Measurements from ENCODE around the gene FAXC.
"Not testable (repeated sequence)": the region's sequence is repeated elsewhere in the genome, so short reads cannot be mapped to it uniquely, and the experiment has no call there.

The FAXC gene

GRCh38 chr6:99347804-99348203 lies 1.7 kb downstream of the FAXC start:
- CTCF ChIA-PET: interaction anchor here (1.0 to 9.7 kb wide), 4 partner anchors 11 to 36 kb away, joined by 3 to 109 read pairs (median 10); no protein-coding TSS in a partner anchor
- H3K4me3 ChIP-seq (ENCODE audit: low read depth, low read length): no peak overlapping the region
- TF ChIP-seq CTCF (IDR thresholded peaks at IDR 0.05; ENCODE audit: insufficient read depth, low read length, missing control alignments): no peak
- no peak for DNase-seq (ENCODE audit: low read depth, low spot score)
- POLR2A ChIA-PET: interaction anchor here (0.6 kb wide), 1 partner anchor 72 kb away, joined by 3 read pairs; no protein-coding TSS in a partner anchor

GRCh38 chr6:99346595-99346994 lies 2.9 kb downstream of the FAXC start:
- no peak overlapping the region for H3K4me3 ChIP-seq (ENCODE audit: low read depth, low read length)
- no peak for TF ChIP-seq CTCF (IDR thresholded peaks at IDR 0.05; ENCODE audit: insufficient read depth, low read length, missing control alignments)
- no peak for DNase-seq (ENCODE audit: low read depth, low spot score)
- POLR2A ChIA-PET: interaction anchor here (1.2 kb wide), 1 partner anchor 28 kb away, joined by 4 read pairs; no protein-coding TSS in a partner anchor
- CTCF ChIA-PET: interaction anchor here (1.2 to 9.7 kb wide), 3 partner anchors 12 to 37 kb away, joined by 4 to 109 read pairs (median 15); no protein-coding TSS in a partner anchor

- H3K4me3 ChIP-seq (ENCODE audit: low read depth, low read length): no peak overlapping the region
- ChIA-PET CTCF (interaction anchor here (1.1 to 9.7 kb wide), 4 partner anchors 11 to 523 kb away, joined by 3 to 109 read pairs (median 8); no protein-coding TSS in a partner anchor), POLR2A (no interaction called here)
- no peak for DNase-seq (ENCODE audit: low read depth, low spot score)
- TF ChIP-seq CTCF (IDR thresholded peaks at IDR 0.05; ENCODE audit: insufficient read depth, low read length, missing control alignments): no peak
These were observed 4.3 kb downstream of the FAXC start for GRCh38 chr6:99345164-99345563.

GRCh38 chr6:99344289-99344688 lies 5.2 kb downstream of the FAXC start:
- DNase-seq (ENCODE audit: low read depth, low spot score): no peak
- ChIA-PET POLR2A (no interaction called here), CTCF (interaction anchor here (0.6 to 9.7 kb wide), 4 partner anchors 10 to 317 kb away, joined by 3 to 109 read pairs (median 8); no protein-coding TSS in a partner anchor)
- no peak overlapping the region for H3K4me3 ChIP-seq (ENCODE audit: low read depth, low read length)
- TF ChIP-seq CTCF (IDR thresholded peaks at IDR 0.05; ENCODE audit: insufficient read depth, low read length, missing control alignments): no peak

- no peak overlapping the region for H3K4me3 ChIP-seq (ENCODE audit: low read depth, low read length)
- no peak for DNase-seq (ENCODE audit: low read depth, low spot score)
- no peak for TF ChIP-seq CTCF (IDR thresholded peaks at IDR 0.05; ENCODE audit: insufficient read depth, low read length, missing control alignments)
- ChIA-PET CTCF (interaction anchor here (1.5 to 9.7 kb wide), 2 partner anchors 13 to 84 kb away, joined by 3 to 109 read pairs; no protein-coding TSS in a partner anchor), POLR2A (no interaction called here)
These were observed 7.5 kb downstream of the FAXC start for GRCh38 chr6:99341862-99342455.

GRCh38 chr6:99338188-99338587 lies 11.3 kb downstream of the FAXC start:
- CTCF ChIA-PET: interaction anchor here (0.8 to 2.7 kb wide), 5 partner anchors 8 to 96 kb away, joined by 3 to 18 read pairs (median 6); no protein-coding TSS in a partner anchor
- no peak overlapping the region for H3K4me3 ChIP-seq (ENCODE audit: low read depth, low read length)
- no peak for DNase-seq (ENCODE audit: low read depth, low spot score)
- TF ChIP-seq CTCF (IDR thresholded peaks at IDR 0.05; ENCODE audit: insufficient read depth, low read length, missing control alignments): no peak
- POLR2A ChIA-PET: no interaction called here

- H3K4me3 ChIP-seq (ENCODE audit: low read depth, low read length); POLR2A ChIA-PET; DNase-seq (ENCODE audit: low read depth, low spot score): not testable (repeated sequence)
- CTCF ChIA-PET: interaction anchor here (0.9 to 1.6 kb wide), 10 partner anchors 9 to 99 kb away, joined by 3 to 15 read pairs (median 5); partner anchors contain the start of genes COQ3, FAXC and PNISR
These were observed 14.2 kb downstream of the FAXC start for GRCh38 chr6:99335298-99335697.

Measured in AG04449 (cell line).